ENCODE data around the gene ORC2. TPM values are rescaled to one million over a fixed set of nuclear protein-coding genes. Genes with fewer than 3 reads are reported as not detected.

ORC2 gene
- 13.6 and 13.9 TPM in 2 replicates for total RNA-seq
- 5.1 and 5.7 TPM in 2 replicates for polyA plus RNA-seq
- 9.0 and 9.5 TPM in 2 replicates for polyA plus RNA-seq (2012)
- polyA minus RNA-seq (ENCODE audit: low replicate concordance): 2.0 and 3.3 TPM in 2 replicates

DNA sequence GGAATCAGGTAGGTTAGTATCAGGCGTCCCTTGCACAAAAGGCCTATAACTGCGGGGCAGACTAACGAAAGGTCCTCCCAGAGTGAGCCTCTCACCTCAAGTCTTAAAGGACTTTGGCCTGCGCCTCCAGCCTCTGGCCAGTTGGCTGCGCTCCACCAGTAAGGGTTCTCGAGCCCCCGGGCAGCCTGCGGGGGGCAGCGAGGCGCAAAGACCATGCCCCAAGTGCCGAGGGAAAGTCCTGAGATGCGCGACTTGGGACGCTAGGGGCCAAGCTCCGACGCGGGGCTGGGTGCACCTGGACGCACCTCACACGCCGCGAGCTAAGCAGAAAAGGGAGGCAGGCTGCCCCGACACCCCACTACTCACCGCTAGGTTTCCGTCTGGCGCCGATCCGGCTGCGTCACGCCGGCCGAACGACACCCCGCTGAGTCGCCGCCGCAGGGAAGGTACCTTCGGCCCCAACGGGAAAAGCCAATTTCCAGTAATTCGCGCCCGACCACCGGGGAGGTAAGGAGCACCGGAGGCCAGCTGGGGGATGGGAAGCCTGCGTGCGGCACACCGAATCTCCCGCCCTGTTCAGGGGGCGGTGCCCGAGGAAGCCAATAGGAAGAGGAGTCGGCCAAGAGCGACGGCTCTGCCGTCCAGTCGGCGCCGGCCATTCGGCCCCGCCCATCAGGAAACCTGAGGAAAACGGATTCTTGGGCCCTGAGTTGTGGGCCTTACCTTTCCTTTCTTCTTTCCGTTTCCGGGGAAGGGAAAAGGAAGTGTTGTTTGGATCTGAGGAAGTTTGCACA lies at the start of gene ORC2:
Gene ORC2, minus strand, starts transcription at position 537 of the 794 bp plus-strand sequence. CDS start 5,537 bp downstream, outside the sequence.
- peak within 1 kb of the TSS; percentile 65 for H3K9ac ChIP-seq (ENCODE audit: insufficient read depth, low read length)
- no peaks in the 10 kb centered on the region for H4K20me1 ChIP-seq (ENCODE audit: control insufficient read depth, extremely low read depth, insufficient read depth, low read length)
- no peaks in the 10 kb centered on the region for H3K9me3 ChIP-seq (ENCODE audit: control insufficient read depth, insufficient read depth, low read depth, low read length)
- H3K4me2 ChIP-seq (ENCODE audit: extremely low read depth, insufficient read depth, low read length): peak within 1 kb of the TSS; percentile 86
- peak within 1 kb of the TSS; percentile 80 to 92 (median 89) for H3K4me3 ChIP-seq (replicated peaks in 1 of 4; ENCODE audit: control extremely low read depth in 1 of 4, insufficient read depth in 1 of 4, low read depth in 3 of 4, low read length in 4 of 4)
- no peaks in the 10 kb centered on the region for H3K36me3 ChIP-seq (ENCODE audit: control insufficient read depth, insufficient read depth, low read length)
- H3K79me2 ChIP-seq (ENCODE audit: control insufficient read depth, insufficient read depth, low read length): peaks cover 17% of the 10 kb centered on the region
- H2AFZ ChIP-seq (ENCODE audit: low read length): peak within 1 kb of the TSS; percentile 88
- H3K27me3 ChIP-seq (ENCODE audit: control insufficient read depth, insufficient read depth, low read length): no peaks in the 10 kb centered on the region
- H3K4me1 ChIP-seq (ENCODE audit: control insufficient read depth, extremely low read depth, insufficient read depth, low read length): peaks cover 7% of the 10 kb centered on the region
- peak within 1 kb of the TSS; percentile 71 for H3K27ac ChIP-seq (ENCODE audit: insufficient read depth, low read length)
- no peak for TF ChIP-seq EZH2 (IDR thresholded peaks at IDR 0.05; ENCODE audit: low read length, missing control alignments)
- TF ChIP-seq, protein P1, sequence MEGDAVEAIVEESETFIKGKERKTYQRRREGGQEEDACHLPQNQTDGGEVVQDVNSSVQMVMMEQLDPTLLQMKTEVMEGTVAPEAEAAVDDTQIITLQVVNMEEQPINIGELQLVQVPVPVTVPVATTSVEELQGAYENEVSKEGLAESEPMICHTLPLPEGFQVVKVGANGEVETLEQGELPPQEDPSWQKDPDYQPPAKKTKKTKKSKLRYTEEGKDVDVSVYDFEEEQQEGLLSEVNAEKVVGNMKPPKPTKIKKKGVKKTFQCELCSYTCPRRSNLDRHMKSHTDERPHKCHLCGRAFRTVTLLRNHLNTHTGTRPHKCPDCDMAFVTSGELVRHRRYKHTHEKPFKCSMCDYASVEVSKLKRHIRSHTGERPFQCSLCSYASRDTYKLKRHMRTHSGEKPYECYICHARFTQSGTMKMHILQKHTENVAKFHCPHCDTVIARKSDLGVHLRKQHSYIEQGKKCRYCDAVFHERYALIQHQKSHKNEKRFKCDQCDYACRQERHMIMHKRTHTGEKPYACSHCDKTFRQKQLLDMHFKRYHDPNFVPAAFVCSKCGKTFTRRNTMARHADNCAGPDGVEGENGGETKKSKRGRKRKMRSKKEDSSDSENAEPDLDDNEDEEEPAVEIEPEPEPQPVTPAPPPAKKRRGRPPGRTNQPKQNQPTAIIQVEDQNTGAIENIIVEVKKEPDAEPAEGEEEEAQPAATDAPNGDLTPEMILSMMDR (conservative IDR thresholded peaks at IDR 0.05 in 1 of 2, IDR thresholded peaks at IDR 0.05 in 1 of 2; ENCODE audit: low read depth in 1 of 2, low read length in 2 of 2): peak; percentile 37 to 49
- DNase-seq (ENCODE audit: low read depth in 2 of 2): peak; percentile 94

DNA sequence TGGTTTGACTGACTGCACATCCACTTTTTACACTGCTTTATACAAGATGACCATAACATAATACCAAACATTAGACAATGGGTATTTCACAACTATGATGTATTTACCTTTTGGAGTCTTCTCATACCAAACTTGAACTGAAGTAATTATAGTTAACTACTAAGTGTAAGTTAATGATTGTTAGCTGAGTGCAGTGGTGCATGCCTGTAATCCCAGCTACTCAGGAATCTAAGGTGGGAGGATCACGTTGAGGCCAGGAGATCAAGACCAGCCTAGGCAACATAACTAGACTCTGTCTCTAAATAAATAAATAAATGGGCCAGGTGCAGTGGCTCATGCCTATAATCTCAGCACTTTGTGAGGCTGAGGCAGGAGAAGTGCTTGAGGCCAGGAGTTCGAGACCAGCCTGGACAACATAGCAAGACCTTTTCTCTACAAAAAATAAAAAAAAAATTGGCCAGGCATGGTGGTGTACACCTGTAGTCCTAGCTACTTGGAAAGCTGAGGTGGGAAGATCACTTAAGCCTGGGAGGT lies 44.9 kb upstream of the ORC2 start:
- no peak overlapping the region for H3K27ac ChIP-seq (ENCODE audit: insufficient read depth, low read length)
- no peak overlapping the region for H3K4me3 ChIP-seq (replicated peaks in 1 of 4; ENCODE audit: control extremely low read depth in 1 of 4, insufficient read depth in 1 of 4, low read depth in 3 of 4, low read length in 4 of 4)
- no peaks in the 10 kb centered on the region for H4K20me1 ChIP-seq (ENCODE audit: control insufficient read depth, extremely low read depth, insufficient read depth, low read length)
- no peak for TF ChIP-seq EZH2 (IDR thresholded peaks at IDR 0.05; ENCODE audit: low read length, missing control alignments)
- TF ChIP-seq, protein P1 (conservative IDR thresholded peaks at IDR 0.05 in 1 of 2, IDR thresholded peaks at IDR 0.05 in 1 of 2; ENCODE audit: low read depth in 1 of 2, low read length in 2 of 2): no peak
- no peaks in the 10 kb centered on the region for H3K36me3 ChIP-seq (ENCODE audit: control insufficient read depth, insufficient read depth, low read length)
- no peak overlapping the region for H2AFZ ChIP-seq (ENCODE audit: low read length)
- no peaks in the 10 kb centered on the region for H3K27me3 ChIP-seq (ENCODE audit: control insufficient read depth, insufficient read depth, low read length)
- no peak overlapping the region for H3K4me2 ChIP-seq (ENCODE audit: extremely low read depth, insufficient read depth, low read length)
- H3K9me3 ChIP-seq (ENCODE audit: control insufficient read depth, insufficient read depth, low read depth, low read length): no peaks in the 10 kb centered on the region
- H3K9ac ChIP-seq (ENCODE audit: insufficient read depth, low read length): no peak overlapping the region
- DNase-seq (ENCODE audit: low read depth in 2 of 2): no peak
- no peaks in the 10 kb centered on the region for H3K79me2 ChIP-seq (ENCODE audit: control insufficient read depth, insufficient read depth, low read length)
- H3K4me1 ChIP-seq (ENCODE audit: control insufficient read depth, extremely low read depth, insufficient read depth, low read length): no peaks in the 10 kb centered on the region

DNA sequence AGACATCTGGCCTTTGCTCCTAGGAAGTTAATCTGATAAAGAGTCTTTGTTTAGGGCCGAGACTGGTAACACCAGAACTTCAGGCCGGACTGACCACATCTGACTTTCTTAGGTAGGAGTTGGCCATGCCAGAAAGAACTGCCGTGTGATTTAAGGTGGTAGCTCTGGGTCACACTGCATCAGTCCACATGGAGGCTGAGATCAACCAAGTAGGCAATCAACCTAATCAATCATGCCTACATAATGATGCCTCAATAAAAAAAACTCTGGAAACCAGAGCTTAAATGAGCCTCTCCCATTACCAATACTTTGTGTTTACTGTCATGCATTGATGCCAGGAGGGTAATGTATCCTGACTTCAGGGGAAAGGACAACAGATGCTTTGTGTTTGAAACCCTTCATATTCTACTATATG lies 44.1 kb upstream of the ORC2 start:
- Histone ChIP-seq H4K20me1 (ENCODE audit: control insufficient read depth, extremely low read depth, insufficient read depth, low read length) (no peaks in the 10 kb centered on the region), H3K27ac (ENCODE audit: insufficient read depth, low read length) (no peak overlapping the region), H3K4me2 (ENCODE audit: extremely low read depth, insufficient read depth, low read length) (no peak overlapping the region), H3K9ac (ENCODE audit: insufficient read depth, low read length) (no peak overlapping the region), H3K4me3 (replicated peaks in 1 of 4; ENCODE audit: control extremely low read depth in 1 of 4, insufficient read depth in 1 of 4, low read depth in 3 of 4, low read length in 4 of 4) (no peak overlapping the region), H3K27me3 (ENCODE audit: control insufficient read depth, insufficient read depth, low read length) (no peaks in the 10 kb centered on the region), H3K4me1 (ENCODE audit: control insufficient read depth, extremely low read depth, insufficient read depth, low read length) (no peaks in the 10 kb centered on the region), H2AFZ (ENCODE audit: low read length) (no peak overlapping the region), H3K9me3 (ENCODE audit: control insufficient read depth, insufficient read depth, low read depth, low read length) (no peaks in the 10 kb centered on the region), H3K79me2 (ENCODE audit: control insufficient read depth, insufficient read depth, low read length) (no peaks in the 10 kb centered on the region), H3K36me3 (ENCODE audit: control insufficient read depth, insufficient read depth, low read length) (no peaks in the 10 kb centered on the region)
- no peak for DNase-seq (ENCODE audit: low read depth in 2 of 2)
- TF ChIP-seq, protein P1 (conservative IDR thresholded peaks at IDR 0.05 in 1 of 2, IDR thresholded peaks at IDR 0.05 in 1 of 2; ENCODE audit: low read depth in 1 of 2, low read length in 2 of 2): no peak
- TF ChIP-seq EZH2 (IDR thresholded peaks at IDR 0.05; ENCODE audit: low read length, missing control alignments): no peak
